ACC112 (cell line): ENCODE data around the gene PRSS12.
"Not testable (repeated sequence)": the region's sequence is repeated elsewhere in the genome, so short reads cannot be mapped to it uniquely, and the experiment has no call there.

Source experiments
- H2AFZ ChIP-seq: fragments of 200-600 bp; sonication (generic); one replicate; pipeline ENCODE4 v1.6.0; 2017; ENCODE audit warnings: antibody characterized with exemption, low read length; ENCODE audit not compliant: unreplicated experiment
- H3K27ac ChIP-seq: fragments of 200-600 bp; sonication (generic); 2 replicates; pipeline ENCODE4 v1.5.1; 2014; ENCODE audit warnings: low read depth, mild to moderate bottlenecking, antibody characterized with exemption, low read length, moderate library complexity
- H3K27me3 ChIP-seq: fragments of 200-600 bp; sonication (generic); 2 replicates; pipeline ENCODE4 v1.6.1; 2014; ENCODE audit warnings: mild to moderate bottlenecking, antibody characterized with exemption, low read length, moderate library complexity, mixed read lengths; ENCODE audit not compliant: insufficient read depth
- H3K36me3 ChIP-seq: fragments of 200-600 bp; sonication (generic); 2 replicates; pipeline ENCODE4 v1.6.1; 2016; ENCODE audit warnings: mild to moderate bottlenecking, antibody characterized with exemption, low read length, moderate library complexity, mixed read lengths; ENCODE audit not compliant: insufficient read depth
- H3K4me1 ChIP-seq: fragments of 200-600 bp; sonication (generic); one replicate; pipeline ENCODE4 v1.6.1; 2016; ENCODE audit warnings: low read length, mixed read lengths; ENCODE audit not compliant: insufficient read depth, unreplicated experiment, control insufficient read depth
- H3K4me3 ChIP-seq: fragments of 200-600 bp; sonication (generic); 2 replicates; pipeline ENCODE4 v1.5.1; 2014; ENCODE audit warnings: mild to moderate bottlenecking, low read depth, low read length
- H3K79me2 ChIP-seq: fragments of 200-600 bp; sonication (generic); one replicate; pipeline ENCODE4 v1.6.0; 2016; ENCODE audit warnings: low read length; ENCODE audit not compliant: control insufficient read depth, unreplicated experiment, insufficient read depth

PRSS12 gene

GRCh38 chr4:118279328-118279727, 73.5 kb downstream of the PRSS12 start:
- Histone ChIP-seq H2AFZ (peak overlapping the region; percentile 2), H3K36me3 (peaks cover 18% of the 10 kb centered on the region), H3K27me3 (no peaks in the 10 kb centered on the region; the same call in 1 of the 2 replicates), H3K4me1 (peaks cover 36% of the 10 kb centered on the region), H3K27ac (peak overlapping the region; percentile 71), H3K79me2 (peaks cover 24% of the 10 kb centered on the region), H3K4me3 (peak overlapping the region; percentile 91)

DNA sequence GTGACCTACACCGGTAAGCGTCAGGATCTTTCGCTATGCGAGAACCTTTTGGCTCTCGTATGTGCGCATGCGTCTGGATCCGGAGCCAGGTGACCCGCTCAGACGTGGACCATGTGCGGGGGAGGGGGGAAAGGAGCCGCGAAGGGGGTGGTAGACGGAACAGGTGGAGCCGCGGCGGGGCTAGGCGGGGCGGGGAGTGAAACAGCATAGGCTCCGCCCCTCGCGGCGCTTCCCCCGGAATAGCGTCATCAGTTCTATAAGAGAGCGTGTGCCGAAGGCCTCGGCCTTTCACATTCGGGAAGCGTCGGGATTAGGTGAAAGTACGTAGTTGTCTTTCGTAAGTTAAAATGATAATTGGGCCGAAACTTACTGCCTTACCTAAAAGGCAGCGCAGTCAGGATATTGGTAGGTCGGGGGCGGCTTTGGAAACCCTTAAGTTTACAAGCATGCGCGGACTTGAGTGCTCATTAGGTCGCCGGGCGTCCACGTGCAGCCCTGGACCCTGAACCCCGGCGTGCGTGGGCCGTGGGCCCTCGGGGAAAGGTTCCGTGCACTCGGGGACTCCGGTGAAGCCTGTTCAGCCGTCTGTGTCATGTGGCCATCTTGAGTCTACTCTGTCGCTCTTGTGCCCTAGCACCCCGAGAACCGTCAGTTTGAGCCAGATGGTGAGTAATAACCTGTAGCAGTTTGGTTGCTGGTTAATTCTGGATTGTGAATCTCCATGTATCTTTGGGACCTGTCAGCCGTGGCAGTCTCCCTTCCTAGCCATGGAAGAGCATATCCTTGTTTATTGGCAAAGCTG, 74.1 kb downstream of the PRSS12 start:
- H3K4me1 ChIP-seq, result peaks cover 32% of the 10 kb centered on the region
- H3K4me3 ChIP-seq, result peak overlapping the region; percentile 91
- H2AFZ ChIP-seq, result peak overlapping the region; percentile 2
- H3K36me3 ChIP-seq, result peaks cover 18% of the 10 kb centered on the region
- H3K79me2 ChIP-seq, result peaks cover 24% of the 10 kb centered on the region
- H3K27me3 ChIP-seq, result peaks cover 2% of the 10 kb centered on the region
- peak overlapping the region; percentile 71 for H3K27ac ChIP-seq

- Histone ChIP-seq H2AFZ (no peak overlapping the region), H3K79me2 (peaks cover 24% of the 10 kb centered on the region), H3K27me3 (peaks cover 11% of the 10 kb centered on the region), H3K27ac (no peak overlapping the region), H3K36me3 (peaks cover 18% of the 10 kb centered on the region), H3K4me1 (peaks cover 20% of the 10 kb centered on the region), H3K4me3 (peak overlapping the region; percentile 91; the same call in 1 of the 2 replicates)
Observed at GRCh38 chr4:118277243-118277642, 75.6 kb downstream of the PRSS12 start.

DNA sequence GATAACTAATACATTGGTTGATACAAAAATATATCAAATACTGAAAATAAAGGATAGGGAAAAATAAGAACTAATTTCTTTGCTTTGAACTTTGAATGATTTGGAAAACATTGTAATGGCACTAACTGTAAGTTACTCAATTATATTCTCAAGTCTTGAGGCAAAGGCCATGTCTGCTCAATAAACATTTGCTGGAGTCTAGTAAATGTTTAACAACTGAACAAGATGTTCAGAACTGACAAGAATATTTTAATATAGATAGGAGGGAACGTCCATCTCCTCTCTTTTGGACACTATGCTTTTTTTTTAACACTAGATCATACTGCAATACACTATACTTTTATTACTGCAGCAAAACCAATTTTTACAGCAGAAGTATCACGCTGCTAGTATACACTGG, 76.2 kb downstream of the PRSS12 start:
- H3K36me3 ChIP-seq, result peaks cover 18% of the 10 kb centered on the region
- peaks cover 13% of the 10 kb centered on the region for H3K4me1 ChIP-seq
- H3K27ac ChIP-seq, result no peak overlapping the region
- peaks cover 24% of the 10 kb centered on the region for H3K79me2 ChIP-seq
- H3K27me3 ChIP-seq, result peaks cover 17% of the 10 kb centered on the region
- H3K4me3 ChIP-seq, result no peak overlapping the region
- H2AFZ ChIP-seq, result no peak overlapping the region

- Histone ChIP-seq H3K36me3 (no peaks in the 10 kb centered on the region), H3K4me1 (no peaks in the 10 kb centered on the region), H3K27me3 (peaks cover 23% of the 10 kb centered on the region), H3K27ac (no peak overlapping the region), H2AFZ (no peak overlapping the region), H3K4me3 (no peak overlapping the region), H3K79me2 (peaks cover 3% of the 10 kb centered on the region)
Observed at GRCh38 chr4:118273642-118274041, 79.2 kb downstream of the PRSS12 start.

DNA sequence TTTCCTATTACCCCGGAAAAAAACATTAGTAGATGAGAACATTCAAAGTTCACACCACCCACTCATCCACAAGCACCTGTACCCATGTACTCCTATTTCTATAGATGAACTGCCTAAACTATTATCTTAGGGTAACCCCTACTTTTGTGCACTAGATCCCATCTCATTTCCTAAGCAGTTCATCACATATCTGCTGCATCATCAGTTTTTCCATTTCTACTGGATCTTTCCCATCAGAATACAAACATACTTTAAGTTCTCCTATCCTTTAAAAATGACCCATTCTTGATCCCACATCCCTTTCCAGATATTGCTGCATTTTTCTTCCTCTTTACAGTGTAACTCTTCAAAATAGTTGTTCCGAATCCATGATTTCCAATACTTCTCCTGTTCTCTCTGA, 81.0 kb downstream of the PRSS12 start:
- Histone ChIP-seq H3K4me3 (no peak overlapping the region), H3K27ac (no peak overlapping the region)

DNA sequence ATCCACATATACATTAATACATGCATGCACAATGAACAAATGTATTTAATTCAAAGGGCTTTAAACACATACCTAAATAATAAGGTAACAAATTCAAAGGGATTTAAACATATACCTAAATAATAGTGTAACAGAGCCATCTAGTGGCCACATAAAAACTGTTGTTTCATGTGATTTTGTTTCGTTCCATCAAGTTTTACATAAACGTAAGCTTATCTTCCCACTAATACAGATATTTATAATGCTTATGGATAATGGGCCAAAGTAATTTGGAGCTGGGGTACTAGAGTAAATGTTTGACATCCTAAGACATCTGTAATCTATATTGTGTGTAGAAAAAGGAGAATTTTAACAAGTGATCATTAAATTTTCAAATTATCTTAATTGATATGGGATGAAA, 82.3 kb downstream of the PRSS12 start:
- Histone ChIP-seq H2AFZ (no peak overlapping the region), H3K4me1 (no peaks in the 10 kb centered on the region), H3K4me3 (no peak overlapping the region), H3K27me3 (peaks cover 23% of the 10 kb centered on the region), H3K79me2 (no peaks in the 10 kb centered on the region), H3K27ac (no peak overlapping the region), H3K36me3 (no peaks in the 10 kb centered on the region)

More for the DNA sequence above, 81.0 kb downstream of the PRSS12 start:
- Histone ChIP-seq H3K27me3 (peaks cover 23% of the 10 kb centered on the region), H2AFZ (no peak overlapping the region), H3K79me2 (no peaks in the 10 kb centered on the region), H3K36me3 (no peaks in the 10 kb centered on the region), H3K4me1 (no peaks in the 10 kb centered on the region)

GRCh38 chr4:118268780-118269179, 84.0 kb downstream of the PRSS12 start:
- Histone ChIP-seq H3K27me3 (peaks cover 29% of the 10 kb centered on the region), H3K4me1 (no peaks in the 10 kb centered on the region), H3K79me2 (no peaks in the 10 kb centered on the region), H3K27ac (no peak overlapping the region), H2AFZ (no peak overlapping the region), H3K36me3 (no peaks in the 10 kb centered on the region), H3K4me3 (no peak overlapping the region)

DNA sequence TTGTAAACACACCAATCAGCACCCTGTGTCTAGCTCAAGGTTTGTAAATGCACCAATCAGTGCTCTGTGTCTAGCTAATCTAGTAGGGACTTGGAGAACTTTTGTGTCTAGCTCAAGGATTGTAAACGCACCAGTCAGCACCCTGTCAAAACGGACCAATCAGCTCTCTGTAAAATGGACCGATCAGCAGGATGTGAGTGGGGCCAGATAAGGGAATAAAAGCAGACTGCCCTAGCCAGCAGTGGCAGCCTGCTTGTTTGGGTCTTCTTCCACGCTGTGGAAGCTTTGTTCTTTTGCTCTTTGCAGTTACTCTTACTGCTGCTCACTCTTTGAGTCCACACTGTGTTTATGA, 86.7 kb downstream of the PRSS12 start:
- H3K4me3 ChIP-seq, H3K36me3 ChIP-seq, H3K27me3 ChIP-seq, H2AFZ ChIP-seq, H3K4me1 ChIP-seq, H3K27ac ChIP-seq, H3K79me2 ChIP-seq: not testable (repeated sequence)

DNA sequence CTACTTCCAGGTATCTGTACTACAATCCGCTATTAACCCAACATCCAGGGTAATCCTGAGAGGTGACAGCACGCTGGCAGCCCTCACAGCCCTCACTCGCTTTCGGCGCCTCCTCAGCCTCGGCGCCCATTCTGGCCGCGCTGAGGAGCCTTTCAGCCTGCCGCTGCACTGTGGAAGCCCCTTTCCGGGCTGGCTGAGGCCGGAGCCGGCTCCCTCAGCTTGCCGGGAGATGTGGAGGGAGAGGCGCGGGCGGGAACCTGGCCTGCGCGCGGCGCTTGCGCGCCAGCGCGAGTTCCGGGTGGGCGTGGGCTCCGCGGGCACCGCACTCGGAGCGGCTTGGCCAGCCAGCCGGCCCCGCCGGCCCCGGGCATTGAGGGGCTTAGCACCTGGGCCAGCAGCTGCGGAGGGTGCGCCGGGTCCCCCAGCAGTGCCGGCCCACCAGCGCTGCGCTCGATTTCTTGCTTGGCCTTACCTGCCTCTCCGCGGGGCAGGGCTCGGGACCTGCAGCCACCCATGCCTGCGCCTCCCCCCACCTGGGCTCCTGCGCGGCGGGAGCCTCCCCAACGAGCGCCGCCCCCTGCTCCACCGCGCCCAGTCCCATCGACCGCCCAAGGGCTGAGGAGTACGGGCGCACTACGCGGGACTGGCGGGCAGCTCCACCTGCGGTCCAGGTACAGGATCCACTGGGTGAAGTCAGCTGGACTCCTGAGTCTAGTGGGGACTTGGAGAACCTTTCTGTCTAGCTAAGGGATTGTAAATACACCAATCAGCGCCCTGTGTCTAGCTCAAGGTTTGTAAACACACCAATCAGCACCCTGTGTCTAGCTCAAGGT, 87.3 kb downstream of the PRSS12 start:
- Histone ChIP-seq H3K27me3 (peaks cover 8% of the 10 kb centered on the region; the same call in 1 of the 2 replicates), H3K27ac (no peak overlapping the region), H3K36me3 (no peaks in the 10 kb centered on the region), H3K4me1 (no peaks in the 10 kb centered on the region), H3K4me3 (peak overlapping the region; percentile 70), H3K79me2 (no peaks in the 10 kb centered on the region), H2AFZ (peak overlapping the region; percentile 53)
